GM12891 (cell line): Measurements from ENCODE around the gene ELOVL5.

ENCODE experiments used
- POLR2A ChIP-seq: IDR thresholded peaks from 2 replicates; pipeline ENCODE4 v1.6.1; 2011; ENCODE audit warnings: low read depth, low read length, control low read depth
- POLR2AphosphoS5 ChIP-seq: IDR thresholded peaks from 2 replicates; pipeline ENCODE4 v1.6.1; 2011; ENCODE audit warnings: low read depth, low read length, control low read depth
- SPI1 ChIP-seq: IDR thresholded peaks from 2 replicates; pipeline ENCODE4 v1.6.1; 2011; ENCODE audit warnings: low read depth, low read length, control low read depth
- TAF1 ChIP-seq: IDR thresholded peaks from 2 replicates; pipeline ENCODE4 v1.6.1; 2011; ENCODE audit warnings: low read depth, low read length, control low read depth

GRCh38 chr6:53299331-53300005, 49.3 kb downstream of the ELOVL5 start:
- TF ChIP-seq POLR2A: no peak
- TF ChIP-seq TAF1: no peak
- no peak for TF ChIP-seq SPI1
- TF ChIP-seq POLR2AphosphoS5: no peak
